Testis (tissue), 3 donors: Measurements from ENCODE around the gene ACTR8. TPM values are rescaled to one million over a fixed set of nuclear protein-coding genes. Genes with fewer than 3 reads are reported as not detected.
A peak's percentile ranks its signal among the peaks of the same experiment; 100 is the strongest.

Source experiments
- DNase-seq: peaks from one replicate; pipeline ENCODE4 v3.0.0-alpha.2; 2019
- H3K27ac ChIP-seq, 2 donors: fragments of 200-600 bp; sonication (generic); one replicate each; pipeline ENCODE4 v1.5.1; 2019
- H3K27me3 ChIP-seq: fragments of 200-600 bp; sonication (generic); one replicate; pipeline ENCODE4 v1.5.1; 2019
- H3K36me3 ChIP-seq: fragments of 200-600 bp; sonication (generic); one replicate; pipeline ENCODE4 v1.5.1; 2017; ENCODE audit warnings: low read depth; ENCODE audit errors: missing control alignments
- H3K4me1 ChIP-seq: fragments of 200-600 bp; sonication (generic); one replicate; pipeline ENCODE4 v1.5.1; 2019
- H3K4me3 ChIP-seq, 2 donors: fragments of 200-600 bp; sonication (generic); one replicate each; pipeline ENCODE4 v1.5.1; 2017 to 2019
- H3K9me3 ChIP-seq: fragments of 200-600 bp; sonication (generic); one replicate; pipeline ENCODE4 v1.5.1; 2017
- CTCF ChIP-seq, 3 experiments: fragments of 450-650 bp in 2 of 3; fragments of 200-600 bp in 1 of 3; sonication (generic) in 1 of 3; IDR thresholded peaks; one replicate each; pipeline ENCODE4 v1.5.1; 2016 to 2019; ENCODE audit warnings: antibody characterized with exemption in 3 of 3, mild to moderate bottlenecking in 2 of 3, moderate library complexity in 1 of 3
- POLR2A ChIP-seq: fragments of 450-650 bp; IDR thresholded peaks from one replicate; pipeline ENCODE4 v1.6.1; 2017; ENCODE audit warnings: antibody characterized with exemption, mild to moderate bottlenecking, moderate library complexity
- WGBS, 2 donors: methylation state at CpG; one replicate each; pipeline ENCODE4 v1.1.5; 2018; 5-methylcytosine and 5-hydroxymethylcytosine counted together
- intact Hi-C: fragments of 100-400 bp; cut with DNase I; formaldehyde crosslinking; loops from one replicate; pipeline ENCODE4 v1.15.1; 2023; ENCODE audit warnings: low total_unique reads
- polyA plus RNA-seq: library from polyadenylated mRNA; stranded (reverse); fragments of 350-450 nt; fragmentation: Illumina TruSeq; extraction: RNeasy Lipid Tissue Mini Kit (QIAGEN cat#74804); gene quantifications from one replicate; pipeline ENCODE4 v1.2.3, GENCODE V29; 2014; ENCODE audit warnings: low read depth, low replicate concordance; ENCODE audit not compliant: insufficient read depth
- total RNA-seq, 2 donors: library from RNA; depleted of rRNA; stranded (reverse); fragments of >200 nt; gene quantifications; one replicate each; pipeline ENCODE4 v1.2.3, GENCODE V29; 2016

ACTR8 gene
- total and polyA plus RNA-seq, 3 donors from 2014 or later: 47.0 to 60.1 (median 56.4) TPM

- TF ChIP-seq CTCF (IDR thresholded peaks at IDR 0.05) (no peak), POLR2A (no peak)
- Histone ChIP-seq H3K27me3 (no peaks in the 10 kb centered on the region), H3K9me3 (no peaks in the 10 kb centered on the region), H3K4me3 (no peak overlapping the region), H3K36me3 (no peaks in the 10 kb centered on the region), H3K4me1 (no peaks in the 10 kb centered on the region), H3K27ac (no peak overlapping the region)
- WGBS, 2 donors: 96 to 98% methylated on average over 6 to 9 of the region's 9 CpGs
- DNase-seq: peak; percentile 4
- intact Hi-C loops: no loop called here
Observed at GRCh38 chr3:53836084-53836872, 45.7 kb downstream of the ACTR8 start.

- no peaks in the 10 kb centered on the region for H3K4me1 ChIP-seq
- no peak overlapping the region for H3K4me3 ChIP-seq
- no peaks in the 10 kb centered on the region for H3K9me3 ChIP-seq
- no peak for DNase-seq
- intact Hi-C loops: no loop called here
- 65 to 88% methylated on average over 1 of the region's 1 CpG for WGBS, 2 donors
- H3K27ac ChIP-seq: no peak overlapping the region
- TF ChIP-seq POLR2A: no peak
- TF ChIP-seq CTCF (IDR thresholded peaks at IDR 0.05): no peak
- H3K27me3 ChIP-seq: no peaks in the 10 kb centered on the region
- no peaks in the 10 kb centered on the region for H3K36me3 ChIP-seq
Observed at GRCh38 chr3:53835257-53835656, 46.7 kb downstream of the ACTR8 start.

- intact Hi-C loops: no loop called here
- no peaks in the 10 kb centered on the region for H3K4me1 ChIP-seq
- no peak overlapping the region for H3K27ac ChIP-seq
- TF ChIP-seq POLR2A: no peak
- no peak for TF ChIP-seq CTCF (IDR thresholded peaks at IDR 0.05)
- H3K36me3 ChIP-seq: no peaks in the 10 kb centered on the region
- no peak overlapping the region for H3K4me3 ChIP-seq
- 85 to 92% methylated on average over 6 of the region's 6 CpGs for WGBS, 2 donors
- H3K27me3 ChIP-seq: no peaks in the 10 kb centered on the region
- no peaks in the 10 kb centered on the region for H3K9me3 ChIP-seq
- no peak for DNase-seq
Observed at GRCh38 chr3:53834429-53835095, 47.4 kb downstream of the ACTR8 start.

GRCh38 chr3:53833700-53834099 is 48.3 kb downstream of the ACTR8 start:
- intact Hi-C loops: no loop called here
- no peaks in the 10 kb centered on the region for H3K9me3 ChIP-seq
- H3K36me3 ChIP-seq: no peaks in the 10 kb centered on the region
- H3K27ac ChIP-seq: no peak overlapping the region
- TF ChIP-seq POLR2A (no peak), CTCF (IDR thresholded peaks at IDR 0.05) (no peak)
- no peak overlapping the region for H3K4me3 ChIP-seq
- no peak for DNase-seq
- no peaks in the 10 kb centered on the region for H3K4me1 ChIP-seq
- no peaks in the 10 kb centered on the region for H3K27me3 ChIP-seq
- 88 to 95% methylated on average over 3 to 5 of the region's 5 CpGs for WGBS, 2 donors
